Stomach (tissue), 9 donors: ENCODE results near the gene DNAH17. TPM values are rescaled to one million over a fixed set of nuclear protein-coding genes. Genes with fewer than 3 reads are reported as not detected.

Experiments used
- DNase-seq, 2 donors: peaks; one replicate each; pipeline versions ENCODE4 v3.0.0 to v3.0.0-alpha.2; 2013 to 2019
- H3K27ac ChIP-seq, 5 donors: fragments of 200-600 bp in 4 of 5; sonication (generic) in 4 of 5; one replicate each; pipeline ENCODE4 v1.5.1; 2013 to 2019; ENCODE audit warnings: mild to moderate bottlenecking in 1 of 5, moderate library complexity in 1 of 5
- H3K27me3 ChIP-seq, 3 donors: fragments of 200-600 bp; sonication (generic); one replicate each; pipeline ENCODE4 v1.5.1; 2017 to 2019; ENCODE audit warnings: mixed run types in 1 of 3
- H3K36me3 ChIP-seq, 4 donors: fragments of 200-600 bp; sonication (generic); 1 replicate in 3 of 4; 2 replicates in 1 of 4; pipeline ENCODE4 v1.5.1; 2016 to 2019
- H3K4me1 ChIP-seq, 4 donors: fragments of 200-600 bp; sonication (generic); one replicate each; pipeline ENCODE4 v1.5.1; 2016 to 2019
- H3K4me3 ChIP-seq, 4 donors: fragments of 200-600 bp; sonication (generic) in 3 of 4; one replicate each; pipeline ENCODE4 v1.5.1; 2016 to 2019; ENCODE audit warnings: mild to moderate bottlenecking in 1 of 4
- H3K9me3 ChIP-seq, 4 donors: fragments of 200-600 bp; sonication (generic); one replicate each; pipeline ENCODE4 v1.5.1; 2016 to 2019
- CTCF ChIP-seq, 7 experiments: fragments of 450-650 bp in 4 of 7; fragments of 200-600 bp in 3 of 7; sonication (generic) in 3 of 7; IDR thresholded peaks; one replicate each; pipeline ENCODE4 v1.5.1; 2016 to 2019; ENCODE audit warnings: antibody characterized with exemption in 7 of 7, control low read depth in 2 of 7, mild to moderate bottlenecking in 1 of 7
- EP300 ChIP-seq: sonication (generic); formaldehyde crosslinking; IDR thresholded peaks from one replicate; pipeline ENCODE4 v1.6.1; 2017; ENCODE audit warnings: antibody characterized with exemption
- POLR2A ChIP-seq, 4 donors: fragments of 450-650 bp; IDR thresholded peaks; one replicate each; pipeline ENCODE4 v1.6.1; 2016; ENCODE audit warnings: antibody characterized with exemption in 4 of 4, control low read depth in 2 of 4, mild to moderate bottlenecking in 1 of 4, moderate library complexity in 1 of 4
- POLR2AphosphoS5 ChIP-seq, 3 donors: sonication (generic); formaldehyde crosslinking; IDR thresholded peaks; one replicate each; pipeline ENCODE4 v1.6.1; 2016; ENCODE audit warnings: antibody characterized with exemption in 3 of 3
- WGBS, 5 donors: extraction: QIAGEN DNeasy Blood & Tissue Kit in 3 of 5; methylation state at CpG; one replicate each; pipeline versions ENCODE4 v1.1.5 to v1.1.7; 2013 to 2018; 5-methylcytosine and 5-hydroxymethylcytosine counted together
- intact Hi-C: fragments of 100-400 bp; cut with DNase I; formaldehyde crosslinking; loops from one replicate; pipeline ENCODE4 v1.15.1; 2023; ENCODE audit warnings: low total_unique reads
- polyA plus RNA-seq, 3 donors: library from polyadenylated mRNA; stranded (reverse); fragments of 200-250 nt; gene quantifications; one replicate each; pipeline ENCODE4 v1.2.3, GENCODE V29; 2013
- total RNA-seq, 5 donors: library from RNA; depleted of rRNA; stranded (reverse); fragments of >200 nt; gene quantifications; one replicate each; pipeline versions ENCODE4 v1.1.0 to v1.2.3, GENCODE V29; 2014 to 2016
- donor health status: healthy with polysubstance abuse.
- donor health status: Bipolar disorder and iron deficiency.
- donor health status: healthy.

Gene DNAH17
- total and polyA plus RNA-seq, 8 donors, result 0.03 to 2.4 (median 0.45) TPM; not detected in 5

GRCh38 chr17:78433013-78433727 lies 144.0 kb downstream of the DNAH17 start:
- Histone ChIP-seq H3K4me3 (no peak overlapping the region), H3K4me1 (peaks cover 0 to 17% (median 5%) of the 10 kb centered on the region in 4 donors), H3K36me3 (peaks cover 0 to 24% (median 20%) of the 10 kb centered on the region in 4 donors), H3K27ac (no peak overlapping the region), H3K27me3 (peaks cover 0 to 25% (median 8%) of the 10 kb centered on the region in 3 donors), H3K9me3 (no peaks in the 10 kb centered on the region)
- 62 to 69% (median 67%) methylated on average over 18 to 20 of the region's 20 CpGs for WGBS, 5 donors
- no peak for TF ChIP-seq POLR2AphosphoS5 (IDR thresholded peaks at IDR 0.05)
- no peak for TF ChIP-seq POLR2A (IDR thresholded peaks at IDR 0.05)
- no peak for TF ChIP-seq CTCF (IDR thresholded peaks at IDR 0.05)
- no peak for TF ChIP-seq EP300
- intact Hi-C loops, result no loop called here
- no peak for DNase-seq

DNA sequence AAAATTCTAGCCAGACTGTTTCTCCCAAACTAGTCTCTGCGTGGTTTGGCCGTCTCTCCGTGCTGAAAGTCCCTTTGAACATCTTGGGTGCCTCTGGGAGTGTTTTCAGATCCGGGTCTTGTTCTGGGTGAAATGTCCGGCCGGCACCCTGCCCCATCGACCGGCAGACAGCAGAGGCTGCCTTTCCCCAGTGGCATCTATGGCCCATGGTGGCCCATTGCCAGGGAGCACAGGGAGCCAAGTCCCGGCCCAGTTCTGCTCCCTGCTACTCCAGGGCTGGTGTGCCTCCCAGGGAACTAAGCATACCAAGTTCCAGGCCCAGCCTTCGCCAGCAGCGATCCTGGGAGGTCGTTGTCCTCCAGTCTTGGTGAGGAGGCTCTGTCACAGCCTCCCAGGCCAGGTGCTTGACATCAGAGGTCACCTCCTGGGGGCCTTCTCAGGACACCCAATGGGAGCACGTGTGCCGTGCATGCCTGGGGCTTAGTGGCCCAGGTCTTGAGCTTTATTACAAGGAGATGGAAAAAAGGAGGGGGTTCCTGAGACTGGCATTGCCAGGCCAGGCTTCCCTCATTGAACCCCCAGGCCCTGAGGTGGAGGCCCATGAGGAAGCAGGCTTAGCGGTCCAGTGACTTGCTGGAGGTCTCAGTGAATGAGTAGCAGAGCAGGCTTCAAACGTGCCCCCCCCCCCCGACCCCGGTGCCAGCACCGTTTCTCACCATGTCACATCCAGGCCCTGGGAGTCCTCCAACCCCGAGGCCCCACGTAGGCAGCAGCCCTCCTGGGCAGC lies 144.8 kb downstream of the DNAH17 start:
- 42 to 68% (median 64%) methylated on average over 18 to 21 of the region's 21 CpGs for WGBS, 5 donors
- no peak overlapping the region for H3K4me3 ChIP-seq
- TF ChIP-seq POLR2A (IDR thresholded peaks at IDR 0.05) (no peak), CTCF (IDR thresholded peaks at IDR 0.05) (no peak), POLR2AphosphoS5 (IDR thresholded peaks at IDR 0.05) (no peak), EP300 (no peak)
- no peaks in the 10 kb centered on the region for H3K9me3 ChIP-seq
- intact Hi-C loops, result no loop called here
- no peak for DNase-seq
- H3K27ac ChIP-seq, result no peak overlapping the region
- peaks cover 0 to 17% (median 8%) of the 10 kb centered on the region in 3 donors for H3K27me3 ChIP-seq
- peaks cover 0 to 32% (median 25%) of the 10 kb centered on the region in 4 donors for H3K36me3 ChIP-seq
- H3K4me1 ChIP-seq, result peaks cover 0 to 18% (median 6%) of the 10 kb centered on the region in 4 donors

DNA sequence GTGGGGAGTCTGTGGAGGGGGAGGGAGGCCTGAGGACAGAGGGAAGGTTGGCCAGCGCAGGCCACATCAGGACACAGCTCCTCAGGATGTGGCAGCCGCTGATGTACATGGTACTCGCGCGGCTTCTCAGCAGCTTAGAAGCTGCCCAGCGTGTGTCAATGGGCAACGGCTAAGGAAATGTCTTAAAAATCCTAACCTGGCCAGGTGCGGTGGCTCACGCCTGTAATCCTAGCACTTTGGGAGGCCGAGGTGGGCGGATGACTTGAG lies 145.6 kb downstream of the DNAH17 start:
- no peak for DNase-seq
- 85 to 94% (median 89%) methylated on average over 11 of the region's 11 CpGs for WGBS, 5 donors
- peaks cover 0 to 11% (median 3%) of the 10 kb centered on the region in 3 donors for H3K27me3 ChIP-seq
- H3K4me1 ChIP-seq, result peaks cover 0 to 18% (median 6%) of the 10 kb centered on the region in 4 donors
- TF ChIP-seq CTCF (IDR thresholded peaks at IDR 0.05) (no peak), POLR2A (IDR thresholded peaks at IDR 0.05) (no peak), EP300 (no peak), POLR2AphosphoS5 (IDR thresholded peaks at IDR 0.05) (no peak)
- peaks cover 6 to 40% (median 33%) of the 10 kb centered on the region in 4 donors for H3K36me3 ChIP-seq
- intact Hi-C loops, result no loop called here
- no peak overlapping the region for H3K4me3 ChIP-seq
- H3K9me3 ChIP-seq, result no peaks in the 10 kb centered on the region
- H3K27ac ChIP-seq, result no peak overlapping the region

- Histone ChIP-seq H3K36me3 (peaks cover 12 to 45% (median 39%) of the 10 kb centered on the region in 4 donors), H3K9me3 (no peaks in the 10 kb centered on the region), H3K27ac (no peak overlapping the region), H3K4me1 (peaks cover 0 to 18% (median 6%) of the 10 kb centered on the region in 4 donors), H3K27me3 (peaks cover 0 to 6% (median 0%) of the 10 kb centered on the region in 3 donors), H3K4me3 (no peak overlapping the region)
- intact Hi-C loops, result no loop called here
- 53 to 63% (median 55%) methylated on average over 17 to 20 of the region's 20 CpGs for whole genome bisulfite sequencing, 5 donors
- no peak for TF ChIP-seq POLR2A (IDR thresholded peaks at IDR 0.05)
- TF ChIP-seq EP300, result no peak
- no peak for TF ChIP-seq POLR2AphosphoS5 (IDR thresholded peaks at IDR 0.05)
- no peak for TF ChIP-seq CTCF (IDR thresholded peaks at IDR 0.05)
- DNase-seq, result no peak
These were observed 146.1 kb downstream of the DNAH17 start for GRCh38 chr17:78430892-78431691.
